Right lobe of liver (tissue), 6 donors: ENCODE measurements around the gene SCAMP2. TPM values are rescaled to one million over a fixed set of nuclear protein-coding genes. Genes with fewer than 3 reads are reported as not detected.

ENCODE experiments used
- ATAC-seq, 4 donors: fragments of 200-7000 bp; cut with Tn5 transposase; one replicate each; pipeline ENCODE4 v1.9.1; 2020; ENCODE audit warnings: mild to moderate bottlenecking in 4 of 4, moderate library complexity in 4 of 4
- DNase-seq, 3 donors: peaks; one replicate each; pipeline ENCODE4 v3.0.0-alpha.2; 2020
- H3K27ac ChIP-seq, 3 donors: fragments of 200-600 bp; one replicate each; pipeline ENCODE4 v1.8.0; 2022
- H3K27me3 ChIP-seq, 2 donors: fragments of 200-600 bp; one replicate each; pipeline ENCODE4 v1.8.0; 2022
- H3K36me3 ChIP-seq, 4 donors: fragments of 200-600 bp; sonication (generic) in 1 of 4; one replicate each; pipeline versions ENCODE4 v1.5.1 to v1.8.0; 2017 to 2022; ENCODE audit warnings: control low read depth in 1 of 4
- H3K4me1 ChIP-seq, 4 donors: fragments of 200-600 bp; sonication (generic) in 1 of 4; one replicate each; pipeline versions ENCODE4 v1.5.1 to v1.8.0; 2017 to 2022; ENCODE audit warnings: control low read depth in 1 of 4
- H3K4me3 ChIP-seq, 3 donors: fragments of 200-600 bp; one replicate each; pipeline ENCODE4 v1.8.0; 2022
- H3K9me3 ChIP-seq, 4 donors: fragments of 200-600 bp; sonication (generic) in 1 of 4; one replicate each; pipeline versions ENCODE4 v1.5.1 to v1.8.0; 2017 to 2022; ENCODE audit warnings: control low read depth in 1 of 4
- POLR2A ChIP-seq: fragments of 450-650 bp; IDR thresholded peaks from one replicate; pipeline ENCODE4 v1.6.1; 2017; ENCODE audit warnings: antibody characterized with exemption, mild to moderate bottlenecking
- WGBS: methylation state at CpG from one replicate; pipeline ENCODE4 v1.1.6; 2018; ENCODE audit warnings: low coverage, low lambda C conversion rate; ENCODE audit not compliant: insufficient coverage; ENCODE audit errors: missing lambda C conversion rate; 5-methylcytosine and 5-hydroxymethylcytosine counted together
- intact Hi-C, 2 donors: fragments of 100-400 bp; cut with DNase I; formaldehyde crosslinking; loops; one replicate each; pipeline versions ENCODE4 v1.11.2 to v1.14.1; 2022
- total RNA-seq, 6 experiments: library from RNA; depleted of rRNA in 2 of 6; stranded (reverse); fragments of >200 nt in 2 of 6; fragmentation: NEBNext Ultra II Directional in 3 of 6; extraction: Animal tissue kit (Norgen Biotek cat#: 25700) in 3 of 6; gene quantifications; one replicate each; pipeline versions ENCODE4 v1.1.0 to v1.2.4, GENCODE V29; 2016 to 2023
- TF ChIP-seq, protein P1 (sequence below), 4 donors: fragments of 200-600 bp in 3 of 4; fragments of 450-650 bp in 1 of 4; IDR thresholded peaks; one replicate each; pipeline versions ENCODE4 v1.5.1 to v1.8.0; 2016 to 2022; ENCODE audit warnings: antibody characterized with exemption in 4 of 4, mild to moderate bottlenecking in 2 of 4
- donor health status: DM: no; HTN: yes; CAD: no.
- donor health status: DM: no; HTN: no; CAD: no.
- donor health status: DM: no; HTN: no; CAD: no.
- donor health status: DM: no; HTN: yes; CAD: no.
- donor health status: DM: no; HTN: yes; CAD: no.

SCAMP2 gene
- total RNA-seq, 6 experiments from 2014 or later, result 33.9 to 45.9 (median 41.7) TPM

DNA sequence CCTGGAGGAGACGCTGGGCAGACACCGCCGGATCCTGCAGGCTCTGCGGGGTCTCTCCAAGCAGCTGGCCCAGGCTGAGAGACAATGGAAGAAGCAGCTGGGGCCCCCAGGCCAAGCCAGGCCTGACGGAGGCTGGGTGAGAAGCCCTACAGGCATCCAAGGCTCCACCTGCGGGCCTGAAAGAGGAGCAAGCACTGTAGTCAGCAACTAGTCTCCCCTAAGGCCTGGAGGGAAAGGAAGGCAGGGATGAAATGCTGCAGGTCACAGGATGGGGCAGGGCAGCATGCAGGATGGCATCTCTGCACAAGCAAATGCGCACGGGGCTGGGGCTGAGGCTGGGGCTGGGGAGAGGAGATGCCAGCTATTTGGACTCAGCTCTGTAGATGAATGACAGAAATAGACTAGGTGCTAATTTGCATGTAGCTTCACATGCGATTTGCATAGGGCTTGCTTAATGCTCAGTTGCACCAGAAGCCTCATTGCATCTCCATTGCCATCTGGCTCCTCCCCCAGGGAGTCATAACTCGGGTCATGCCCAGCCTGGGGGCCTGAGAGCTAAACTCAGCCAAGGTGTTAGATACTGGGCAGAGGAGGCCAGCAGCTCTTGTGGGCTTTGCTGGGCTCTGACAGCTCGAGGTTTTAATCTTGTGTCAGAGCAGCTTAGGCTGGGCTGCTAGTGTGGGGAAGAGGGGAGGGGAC is 51.9 kb downstream of the SCAMP2 start:
- WGBS, result 70% methylated on average over 2 of the region's 11 CpGs
- Histone ChIP-seq H3K9me3 (no peaks in the 10 kb centered on the region), H3K4me1 (no peaks in the 10 kb centered on the region), H3K27me3 (no peaks in the 10 kb centered on the region), H3K27ac (no peak overlapping the region), H3K36me3 (no peaks in the 10 kb centered on the region), H3K4me3 (no peak overlapping the region)
- ATAC-seq (no peak), DNase-seq (peak in 1 of 3 donors; percentile 12)
- TF ChIP-seq, protein P1, sequence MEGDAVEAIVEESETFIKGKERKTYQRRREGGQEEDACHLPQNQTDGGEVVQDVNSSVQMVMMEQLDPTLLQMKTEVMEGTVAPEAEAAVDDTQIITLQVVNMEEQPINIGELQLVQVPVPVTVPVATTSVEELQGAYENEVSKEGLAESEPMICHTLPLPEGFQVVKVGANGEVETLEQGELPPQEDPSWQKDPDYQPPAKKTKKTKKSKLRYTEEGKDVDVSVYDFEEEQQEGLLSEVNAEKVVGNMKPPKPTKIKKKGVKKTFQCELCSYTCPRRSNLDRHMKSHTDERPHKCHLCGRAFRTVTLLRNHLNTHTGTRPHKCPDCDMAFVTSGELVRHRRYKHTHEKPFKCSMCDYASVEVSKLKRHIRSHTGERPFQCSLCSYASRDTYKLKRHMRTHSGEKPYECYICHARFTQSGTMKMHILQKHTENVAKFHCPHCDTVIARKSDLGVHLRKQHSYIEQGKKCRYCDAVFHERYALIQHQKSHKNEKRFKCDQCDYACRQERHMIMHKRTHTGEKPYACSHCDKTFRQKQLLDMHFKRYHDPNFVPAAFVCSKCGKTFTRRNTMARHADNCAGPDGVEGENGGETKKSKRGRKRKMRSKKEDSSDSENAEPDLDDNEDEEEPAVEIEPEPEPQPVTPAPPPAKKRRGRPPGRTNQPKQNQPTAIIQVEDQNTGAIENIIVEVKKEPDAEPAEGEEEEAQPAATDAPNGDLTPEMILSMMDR (IDR thresholded peaks at IDR 0.05), result no peak
- TF ChIP-seq POLR2A, result no peak
- intact Hi-C loops, result no loop called here

DNA sequence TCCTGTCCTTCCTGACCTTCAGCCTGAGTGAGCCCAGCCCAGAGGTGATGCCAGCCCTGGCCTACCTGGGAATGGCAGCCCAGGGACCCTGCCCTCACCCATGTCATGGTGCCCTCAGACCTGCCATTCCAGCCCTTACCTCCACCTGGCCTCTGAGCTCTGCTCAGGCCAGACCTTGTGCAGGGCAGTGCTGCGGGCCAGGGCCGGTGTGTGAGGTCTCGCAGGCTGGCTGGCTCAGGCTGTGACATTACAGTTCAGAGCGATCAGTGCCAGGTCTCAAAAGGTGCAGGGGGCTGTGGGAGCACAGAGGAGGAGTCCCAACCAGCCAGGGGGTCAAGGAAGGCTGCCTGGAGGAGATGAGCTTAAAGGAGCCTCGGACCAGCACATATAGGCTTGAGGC is 53.1 kb downstream of the SCAMP2 start:
- no peaks in the 10 kb centered on the region for H3K27me3 ChIP-seq
- no peak overlapping the region for H3K4me3 ChIP-seq
- no peak for DNase-seq
- no peak overlapping the region for H3K27ac ChIP-seq
- ATAC-seq, result no peak
- intact Hi-C loops, result no loop called here
- 55% methylated on average over 1 of the region's 5 CpGs for WGBS
- no peaks in the 10 kb centered on the region for H3K36me3 ChIP-seq
- no peaks in the 10 kb centered on the region for H3K9me3 ChIP-seq
- TF ChIP-seq POLR2A, result no peak
- TF ChIP-seq, protein P1 (IDR thresholded peaks at IDR 0.05), result no peak
- H3K4me1 ChIP-seq, result peaks cover 0 to 4% (median 0%) of the 10 kb centered on the region in 4 donors

DNA sequence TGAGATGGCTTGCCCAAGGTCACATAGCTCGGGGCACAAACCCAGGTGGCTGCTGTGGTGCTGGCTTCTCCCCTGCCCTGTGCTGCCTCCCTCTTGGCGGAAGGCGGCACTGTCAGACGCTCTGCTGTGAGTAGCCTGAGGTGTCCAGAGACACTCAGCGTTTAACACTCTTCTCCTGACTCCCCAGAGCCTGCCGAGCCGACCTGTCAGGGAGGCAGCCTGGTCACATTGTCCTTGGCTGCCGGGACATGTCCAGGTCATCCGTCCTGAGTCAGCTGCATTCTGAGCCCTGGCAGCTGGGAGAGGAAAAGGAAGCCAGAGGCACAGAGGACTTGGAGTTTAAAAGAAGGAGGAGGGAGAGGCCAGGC is 55.8 kb downstream of the SCAMP2 start:
- TF ChIP-seq POLR2A, result no peak
- TF ChIP-seq, protein P1 (IDR thresholded peaks at IDR 0.05), result peak in 3 of 4 donors; percentile 19 to 34 (median 25)
- peak; percentile 64 to 73 (median 66) for ATAC-seq
- Histone ChIP-seq H3K9me3 (no peaks in the 10 kb centered on the region), H3K4me3 (no peak overlapping the region), H3K27ac (no peak overlapping the region), H3K27me3 (no peaks in the 10 kb centered on the region), H3K36me3 (no peaks in the 10 kb centered on the region), H3K4me1 (peaks cover 0 to 10% (median 0%) of the 10 kb centered on the region in 4 donors)
- intact Hi-C loops, result no loop called here
- DNase-seq, result peak in 2 of 3 donors; percentile 62 to 69
- WGBS, result 18% methylated on average over 8 of the region's 9 CpGs

DNA sequence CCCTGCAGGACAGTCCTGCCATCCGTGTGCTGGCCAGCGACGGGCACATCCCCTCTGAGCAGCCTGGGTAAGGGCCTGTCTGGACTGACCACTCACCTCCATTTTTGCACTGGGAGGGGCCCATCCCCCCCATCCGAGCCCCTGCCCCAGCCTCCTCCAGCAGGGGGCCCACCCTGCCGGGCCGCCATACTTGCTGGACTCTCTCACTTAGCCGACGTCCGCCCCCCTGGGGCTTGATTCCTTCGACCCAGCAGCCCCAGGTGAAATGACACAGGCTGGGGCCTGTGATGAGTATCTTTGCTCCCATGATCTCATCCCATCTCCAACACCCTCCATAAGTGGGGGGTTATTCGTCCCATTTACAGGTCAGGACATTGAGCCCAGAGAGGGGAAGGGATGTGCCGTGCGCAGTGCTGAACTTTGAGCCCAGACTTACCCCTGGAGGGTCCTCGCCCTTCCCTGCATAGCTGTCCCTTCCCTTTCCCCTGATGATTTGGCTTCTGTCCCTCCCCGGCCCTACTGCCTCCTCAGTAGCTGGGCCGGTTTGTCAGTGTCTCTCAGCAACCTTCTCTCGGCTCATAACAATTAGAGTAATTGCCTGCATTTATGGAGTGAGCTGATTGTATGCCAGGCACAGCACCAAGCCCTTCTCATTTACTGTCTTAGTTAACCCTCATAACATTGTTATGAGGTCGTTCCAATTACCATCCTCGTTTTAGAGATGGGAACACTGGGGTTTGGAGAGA is 56.4 kb downstream of the SCAMP2 start:
- intact Hi-C loops, result no loop called here
- WGBS, result 34% methylated on average over 6 of the region's 19 CpGs
- no peak for TF ChIP-seq POLR2A
- TF ChIP-seq, protein P1 (IDR thresholded peaks at IDR 0.05), result no peak
- Histone ChIP-seq H3K36me3 (no peaks in the 10 kb centered on the region), H3K9me3 (no peaks in the 10 kb centered on the region), H3K4me1 (peaks cover 0 to 10% (median 0%) of the 10 kb centered on the region in 4 donors), H3K27me3 (no peaks in the 10 kb centered on the region), H3K27ac (no peak overlapping the region), H3K4me3 (no peak overlapping the region)
- no peak for DNase-seq
- ATAC-seq, result no peak
